HG03342 (cell line): ENCODE results near the gene INO80.
"Not testable (repeated sequence)": the region's sequence is repeated elsewhere in the genome, so short reads cannot be mapped to it uniquely, and the experiment has no call there.

Source experiments
- ATAC-seq: cut with Tn5 transposase; IDR thresholded peaks from one replicate; pipeline ENCODE4 v1.9.1; 2021; ENCODE audit warnings: mild to moderate bottlenecking, moderate library complexity; ENCODE audit not compliant: unreplicated experiment

INO80 gene

GRCh38 chr15:41116116-41116961 is at the start of gene INO80:
TSS of gene INO80 (minus strand) at chr15:41116280. CDS start at chr15:41096310, 19,970 bp downstream.
- ATAC-seq = peak; percentile 68

- no peak for ATAC-seq
Observed at GRCh38 chr15:41161736-41162135, 45.7 kb upstream of the INO80 start.

GRCh38 chr15:41161336-41161735 is 45.3 kb upstream of the INO80 start:
- ATAC-seq = no peak

GRCh38 chr15:41160639-41161315 is 44.7 kb upstream of the INO80 start:
- ATAC-seq = no peak

- no peak for ATAC-seq
Observed at GRCh38 chr15:41154412-41154811, 38.3 kb upstream of the INO80 start.

- ATAC-seq = no peak
Observed at GRCh38 chr15:41153733-41154132, 37.7 kb upstream of the INO80 start.

GRCh38 chr15:41151451-41152005 is 35.4 kb upstream of the INO80 start:
- no peak for ATAC-seq

GRCh38 chr15:41150279-41150678 is 34.2 kb upstream of the INO80 start:
- no peak for ATAC-seq

- no peak for ATAC-seq
Observed at GRCh38 chr15:41148065-41148464, 32.0 kb upstream of the INO80 start.

- no peak for ATAC-seq
Observed at GRCh38 chr15:41139619-41140018, 23.5 kb upstream of the INO80 start.

- ATAC-seq = not testable (repeated sequence)
Observed at GRCh38 chr15:41139112-41139511, 23.0 kb upstream of the INO80 start.

- not testable (repeated sequence) for ATAC-seq
Observed at GRCh38 chr15:41135580-41135979, 19.5 kb upstream of the INO80 start.

GRCh38 chr15:41133454-41133853 is 17.4 kb upstream of the INO80 start:
- ATAC-seq = no peak

GRCh38 chr15:41132094-41132493 is 16.0 kb upstream of the INO80 start:
- ATAC-seq = not testable (repeated sequence)

GRCh38 chr15:41128174-41128902 is 12.3 kb upstream of the INO80 start:
- ATAC-seq = no peak

GRCh38 chr15:41125931-41126642 is 10.0 kb upstream of the INO80 start:
- no peak for ATAC-seq

GRCh38 chr15:41125063-41125669 is 9.1 kb upstream of the INO80 start:
- no peak for ATAC-seq

GRCh38 chr15:41124058-41124457 is 8.0 kb upstream of the INO80 start:
- ATAC-seq = no peak

GRCh38 chr15:41122849-41123248 is 6.8 kb upstream of the INO80 start:
- no peak for ATAC-seq

- ATAC-seq = no peak
Observed at GRCh38 chr15:41121951-41122350, 5.9 kb upstream of the INO80 start.
